GM23338 (cell line): ENCODE results near the gene SNU13.

Source experiments
- EZH2 ChIP-seq: fragments of 200-600 bp; sonication (generic); IDR thresholded peaks from one replicate; pipeline ENCODE4 v1.8.0; 2017; ENCODE audit warnings: antibody characterized with exemption, mild to moderate bottlenecking, low read depth; ENCODE audit not compliant: unreplicated experiment
- EZH2phosphoT487 ChIP-seq: fragments of 200-600 bp; sonication (generic); IDR thresholded peaks from one replicate; pipeline ENCODE4 v1.8.1; 2018; ENCODE audit warnings: antibody characterized with exemption; ENCODE audit not compliant: unreplicated experiment
- JUNB ChIP-seq: IDR thresholded peaks from one replicate; pipeline ENCODE4 v1.6.1; 2016; ENCODE audit warnings: antibody characterized with exemption; ENCODE audit not compliant: unreplicated experiment
- POLR2AphosphoS5 ChIP-seq: IDR thresholded peaks from 2 replicates; pipeline ENCODE4 v1.6.1; 2016; ENCODE audit warnings: antibody characterized with exemption, low read depth
- TF ChIP-seq, protein P1 (sequence below), 2 experiments: fragments of 200-600 bp in 1 of 2; sonication (generic) in 1 of 2; conservative IDR thresholded peaks; 2 replicates each; pipeline versions ENCODE4 v1.5.1 to v1.6.1; 2016 to 2017; ENCODE audit warnings: antibody characterized with exemption in 2 of 2, low read depth in 2 of 2, mild to moderate bottlenecking in 2 of 2, moderate library complexity in 1 of 2
- TF ChIP-seq, protein P2 (sequence below): IDR thresholded peaks from one replicate; pipeline ENCODE4 v1.6.1; 2018; ENCODE audit warnings: antibody characterized with exemption; ENCODE audit not compliant: unreplicated experiment

DNA sequence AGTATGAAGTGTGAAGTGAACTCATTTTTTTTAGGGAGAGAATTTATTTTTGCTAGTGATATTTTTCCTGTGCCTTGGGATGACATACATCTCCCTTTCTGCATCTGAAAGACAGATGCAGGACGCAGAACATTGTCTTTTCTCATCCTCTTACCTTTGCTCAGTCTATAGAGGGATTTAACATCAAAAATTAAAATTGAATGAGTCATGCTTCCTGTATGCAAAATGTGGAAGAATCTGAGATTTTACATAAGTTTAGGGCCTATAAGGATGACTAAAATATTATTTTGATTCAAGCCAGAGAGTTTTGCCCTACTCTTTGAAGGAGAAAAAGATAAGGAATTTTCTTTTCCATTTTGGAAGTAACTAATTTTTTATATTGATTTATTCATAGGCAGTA is 40.2 kb downstream of the SNU13 start:
- TF ChIP-seq, protein P1, sequence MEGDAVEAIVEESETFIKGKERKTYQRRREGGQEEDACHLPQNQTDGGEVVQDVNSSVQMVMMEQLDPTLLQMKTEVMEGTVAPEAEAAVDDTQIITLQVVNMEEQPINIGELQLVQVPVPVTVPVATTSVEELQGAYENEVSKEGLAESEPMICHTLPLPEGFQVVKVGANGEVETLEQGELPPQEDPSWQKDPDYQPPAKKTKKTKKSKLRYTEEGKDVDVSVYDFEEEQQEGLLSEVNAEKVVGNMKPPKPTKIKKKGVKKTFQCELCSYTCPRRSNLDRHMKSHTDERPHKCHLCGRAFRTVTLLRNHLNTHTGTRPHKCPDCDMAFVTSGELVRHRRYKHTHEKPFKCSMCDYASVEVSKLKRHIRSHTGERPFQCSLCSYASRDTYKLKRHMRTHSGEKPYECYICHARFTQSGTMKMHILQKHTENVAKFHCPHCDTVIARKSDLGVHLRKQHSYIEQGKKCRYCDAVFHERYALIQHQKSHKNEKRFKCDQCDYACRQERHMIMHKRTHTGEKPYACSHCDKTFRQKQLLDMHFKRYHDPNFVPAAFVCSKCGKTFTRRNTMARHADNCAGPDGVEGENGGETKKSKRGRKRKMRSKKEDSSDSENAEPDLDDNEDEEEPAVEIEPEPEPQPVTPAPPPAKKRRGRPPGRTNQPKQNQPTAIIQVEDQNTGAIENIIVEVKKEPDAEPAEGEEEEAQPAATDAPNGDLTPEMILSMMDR (conservative IDR thresholded peaks at IDR 0.05; ENCODE audit: low read depth in 2 of 2), result no peak
- TF ChIP-seq EZH2phosphoT487, result no peak
- TF ChIP-seq, protein P2, sequence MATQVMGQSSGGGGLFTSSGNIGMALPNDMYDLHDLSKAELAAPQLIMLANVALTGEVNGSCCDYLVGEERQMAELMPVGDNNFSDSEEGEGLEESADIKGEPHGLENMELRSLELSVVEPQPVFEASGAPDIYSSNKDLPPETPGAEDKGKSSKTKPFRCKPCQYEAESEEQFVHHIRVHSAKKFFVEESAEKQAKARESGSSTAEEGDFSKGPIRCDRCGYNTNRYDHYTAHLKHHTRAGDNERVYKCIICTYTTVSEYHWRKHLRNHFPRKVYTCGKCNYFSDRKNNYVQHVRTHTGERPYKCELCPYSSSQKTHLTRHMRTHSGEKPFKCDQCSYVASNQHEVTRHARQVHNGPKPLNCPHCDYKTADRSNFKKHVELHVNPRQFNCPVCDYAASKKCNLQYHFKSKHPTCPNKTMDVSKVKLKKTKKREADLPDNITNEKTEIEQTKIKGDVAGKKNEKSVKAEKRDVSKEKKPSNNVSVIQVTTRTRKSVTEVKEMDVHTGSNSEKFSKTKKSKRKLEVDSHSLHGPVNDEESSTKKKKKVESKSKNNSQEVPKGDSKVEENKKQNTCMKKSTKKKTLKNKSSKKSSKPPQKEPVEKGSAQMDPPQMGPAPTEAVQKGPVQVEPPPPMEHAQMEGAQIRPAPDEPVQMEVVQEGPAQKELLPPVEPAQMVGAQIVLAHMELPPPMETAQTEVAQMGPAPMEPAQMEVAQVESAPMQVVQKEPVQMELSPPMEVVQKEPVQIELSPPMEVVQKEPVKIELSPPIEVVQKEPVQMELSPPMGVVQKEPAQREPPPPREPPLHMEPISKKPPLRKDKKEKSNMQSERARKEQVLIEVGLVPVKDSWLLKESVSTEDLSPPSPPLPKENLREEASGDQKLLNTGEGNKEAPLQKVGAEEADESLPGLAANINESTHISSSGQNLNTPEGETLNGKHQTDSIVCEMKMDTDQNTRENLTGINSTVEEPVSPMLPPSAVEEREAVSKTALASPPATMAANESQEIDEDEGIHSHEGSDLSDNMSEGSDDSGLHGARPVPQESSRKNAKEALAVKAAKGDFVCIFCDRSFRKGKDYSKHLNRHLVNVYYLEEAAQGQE, result no peak
- no peak for TF ChIP-seq EZH2
- TF ChIP-seq JUNB, result no peak
- no peak for TF ChIP-seq POLR2AphosphoS5
